KMS-11 (cell line): ENCODE data around the gene YY2.
"Not testable (repeated sequence)": the region's sequence is repeated elsewhere in the genome, so short reads cannot be mapped to it uniquely, and the experiment has no call there.

Source experiments
- H2AFZ ChIP-seq: fragments of 200-600 bp; sonication (generic); 2 replicates; pipeline ENCODE4 v1.6.1; 2016; ENCODE audit warnings: antibody characterized with exemption, mixed run types, low read depth
- H3K27ac ChIP-seq: fragments of 200-600 bp; sonication (generic); 2 replicates; pipeline ENCODE4 v1.6.1; 2016; ENCODE audit warnings: mild to moderate bottlenecking, mixed run types
- H3K27me3 ChIP-seq: fragments of 200-600 bp; sonication (generic); 2 replicates; pipeline ENCODE4 v1.6.1; 2017; ENCODE audit warnings: mild to moderate bottlenecking, low read depth, mixed run types, moderate library complexity; ENCODE audit not compliant: insufficient read depth
- H3K36me3 ChIP-seq: fragments of 200-600 bp; sonication (generic); 2 replicates; pipeline ENCODE4 v1.6.1; 2017; ENCODE audit warnings: mild to moderate bottlenecking, mixed run types; ENCODE audit not compliant: insufficient read depth
- H3K4me1 ChIP-seq: fragments of 200-600 bp; sonication (generic); 2 replicates; pipeline ENCODE4 v1.6.1; 2016; ENCODE audit warnings: mild to moderate bottlenecking, low read depth, mixed run types; ENCODE audit not compliant: poor library complexity, severe bottlenecking
- H3K4me2 ChIP-seq: fragments of 200-600 bp; sonication (generic); 2 replicates; pipeline ENCODE4 v1.7.0; 2016; ENCODE audit warnings: mild to moderate bottlenecking, mixed run types
- H3K4me3 ChIP-seq: fragments of 200-600 bp; sonication (generic); IDR thresholded peaks from 2 replicates; pipeline ENCODE4 v1.6.1; 2017; ENCODE audit warnings: low read depth, low read length, mixed read lengths; ENCODE audit not compliant: insufficient read depth
- H3K79me2 ChIP-seq: fragments of 200-600 bp; sonication (generic); 2 replicates; pipeline ENCODE4 v1.6.1; 2016; ENCODE audit warnings: low read depth, mixed run types; ENCODE audit not compliant: insufficient read depth
- H3K9ac ChIP-seq: fragments of 200-600 bp; sonication (generic); 2 replicates; pipeline ENCODE4 v1.6.1; 2016; ENCODE audit warnings: mild to moderate bottlenecking, mixed run types
- H4K20me1 ChIP-seq: fragments of 200-600 bp; sonication (generic); 2 replicates; pipeline ENCODE4 v1.6.1; 2016; ENCODE audit warnings: mild to moderate bottlenecking, mixed run types; ENCODE audit not compliant: insufficient read depth
- CTCF ChIP-seq: fragments of 200-600 bp; sonication (generic); conservative IDR thresholded peaks from 2 replicates; pipeline ENCODE4 v1.6.1; 2017; ENCODE audit warnings: low read depth, mild to moderate bottlenecking, antibody characterized with exemption, low read length, moderate library complexity, mixed read lengths

YY2 gene

GRCh38 chrX:21813612-21814368 lies 42.0 kb upstream of the YY2 start:
- no peak overlapping the region for H3K27ac ChIP-seq
- H3K4me2 ChIP-seq, result no peak overlapping the region
- H3K79me2 ChIP-seq, result no peaks in the 10 kb centered on the region
- no peaks in the 10 kb centered on the region for H4K20me1 ChIP-seq
- H2AFZ ChIP-seq, result no peak overlapping the region
- no peak overlapping the region for H3K9ac ChIP-seq
- no peak overlapping the region for H3K4me3 ChIP-seq
- no peaks in the 10 kb centered on the region for H3K4me1 ChIP-seq
- no peaks in the 10 kb centered on the region for H3K36me3 ChIP-seq
- no peak for TF ChIP-seq CTCF
- H3K27me3 ChIP-seq, result no peaks in the 10 kb centered on the region

- Histone ChIP-seq H3K4me2 (no peak overlapping the region), H3K4me1 (no peaks in the 10 kb centered on the region), H3K27ac (no peak overlapping the region), H3K36me3 (no peaks in the 10 kb centered on the region), H3K27me3 (no peaks in the 10 kb centered on the region), H3K9ac (no peak overlapping the region), H4K20me1 (no peaks in the 10 kb centered on the region), H3K79me2 (no peaks in the 10 kb centered on the region), H2AFZ (no peak overlapping the region), H3K4me3 (no peak overlapping the region)
- TF ChIP-seq CTCF, result no peak
Observed at GRCh38 chrX:21816136-21816535, 39.7 kb upstream of the YY2 start.

- not testable (repeated sequence) for H3K4me2 ChIP-seq, H3K79me2 ChIP-seq, H2AFZ ChIP-seq, H3K27me3 ChIP-seq, H3K9ac ChIP-seq, H4K20me1 ChIP-seq, H3K4me3 ChIP-seq, H3K36me3 ChIP-seq, H3K27ac ChIP-seq, H3K4me1 ChIP-seq
Observed at GRCh38 chrX:21820170-21820569, 35.6 kb upstream of the YY2 start.

- no peaks in the 10 kb centered on the region for H3K4me1 ChIP-seq
- no peak overlapping the region for H2AFZ ChIP-seq
- H3K4me2 ChIP-seq, result no peak overlapping the region
- no peaks in the 10 kb centered on the region for H4K20me1 ChIP-seq
- TF ChIP-seq CTCF, result no peak
- no peaks in the 10 kb centered on the region for H3K79me2 ChIP-seq
- no peak overlapping the region for H3K4me3 ChIP-seq
- H3K27me3 ChIP-seq, result no peaks in the 10 kb centered on the region
- H3K9ac ChIP-seq, result no peak overlapping the region
- H3K36me3 ChIP-seq, result no peaks in the 10 kb centered on the region
- H3K27ac ChIP-seq, result no peak overlapping the region
Observed at GRCh38 chrX:21821875-21822274, 33.9 kb upstream of the YY2 start.

GRCh38 chrX:21831496-21831895 lies 24.3 kb upstream of the YY2 start:
- H4K20me1 ChIP-seq, result no peaks in the 10 kb centered on the region
- no peak overlapping the region for H3K4me3 ChIP-seq
- no peak for TF ChIP-seq CTCF
- H3K27me3 ChIP-seq, result no peaks in the 10 kb centered on the region
- no peak overlapping the region for H3K4me2 ChIP-seq
- no peak overlapping the region for H3K9ac ChIP-seq
- no peak overlapping the region for H2AFZ ChIP-seq
- peaks cover 25% of the 10 kb centered on the region for H3K4me1 ChIP-seq
- no peaks in the 10 kb centered on the region for H3K36me3 ChIP-seq
- no peaks in the 10 kb centered on the region for H3K79me2 ChIP-seq
- no peak overlapping the region for H3K27ac ChIP-seq
